Measurements from ENCODE around the gene FAM83C. TPM values are rescaled to one million over a fixed set of nuclear protein-coding genes. Genes with fewer than 3 reads are reported as not detected.

FAM83C gene
- total RNA-seq, 1 donor from 2014 or later, result not detected

- intact Hi-C loops (cut with micrococcal nuclease), result loop anchor here (2.0 to 5.0 kb wide), 2 partner anchors 183 to 318 kb away; partner anchors contain the start of genes GSS, MYH7B and TRPC4AP
- Mint-ChIP-seq H3K4me1 (peaks cover 22% of the 10 kb centered on the region), H3K36me3 (ENCODE audit: low read depth) (peaks cover 48% of the 10 kb centered on the region), H3K9me3 (no peaks in the 10 kb centered on the region), H3K27ac (no peak overlapping the region), H3K27me3 (no peaks in the 10 kb centered on the region), H3K4me3 (peak overlapping the region; percentile 97)
- CTCF ChIA-PET, result no interaction called here
- TF ChIP-seq, protein P1, sequence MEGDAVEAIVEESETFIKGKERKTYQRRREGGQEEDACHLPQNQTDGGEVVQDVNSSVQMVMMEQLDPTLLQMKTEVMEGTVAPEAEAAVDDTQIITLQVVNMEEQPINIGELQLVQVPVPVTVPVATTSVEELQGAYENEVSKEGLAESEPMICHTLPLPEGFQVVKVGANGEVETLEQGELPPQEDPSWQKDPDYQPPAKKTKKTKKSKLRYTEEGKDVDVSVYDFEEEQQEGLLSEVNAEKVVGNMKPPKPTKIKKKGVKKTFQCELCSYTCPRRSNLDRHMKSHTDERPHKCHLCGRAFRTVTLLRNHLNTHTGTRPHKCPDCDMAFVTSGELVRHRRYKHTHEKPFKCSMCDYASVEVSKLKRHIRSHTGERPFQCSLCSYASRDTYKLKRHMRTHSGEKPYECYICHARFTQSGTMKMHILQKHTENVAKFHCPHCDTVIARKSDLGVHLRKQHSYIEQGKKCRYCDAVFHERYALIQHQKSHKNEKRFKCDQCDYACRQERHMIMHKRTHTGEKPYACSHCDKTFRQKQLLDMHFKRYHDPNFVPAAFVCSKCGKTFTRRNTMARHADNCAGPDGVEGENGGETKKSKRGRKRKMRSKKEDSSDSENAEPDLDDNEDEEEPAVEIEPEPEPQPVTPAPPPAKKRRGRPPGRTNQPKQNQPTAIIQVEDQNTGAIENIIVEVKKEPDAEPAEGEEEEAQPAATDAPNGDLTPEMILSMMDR (IDR thresholded peaks at IDR 0.05), result no peak
- POLR2A ChIA-PET, result interaction anchor here (0.6 to 1.5 kb wide), 2 partner anchors 9 to 1521 kb away, joined by 6 to 11 read pairs; partner anchors contain the start of gene EIF6
- DNase-seq, result no peak
- ATAC-seq (ENCODE audit: low read depth), result no peak
These were observed 16.4 kb downstream of the FAM83C start for GRCh38 chr20:35275741-35276251.

GRCh38 chr20:35274172-35275092, 17.8 kb downstream of the FAM83C start:
- intact Hi-C loops (cut with micrococcal nuclease), result loop anchor here (5.0 kb wide), 1 partner anchor 317 kb away; the partner anchor contains the start of genes GSS and MYH7B
- Mint-ChIP-seq H3K27me3 (no peaks in the 10 kb centered on the region), H3K4me3 (no peak overlapping the region), H3K36me3 (ENCODE audit: low read depth) (peaks cover 46% of the 10 kb centered on the region), H3K27ac (no peak overlapping the region), H3K9me3 (no peaks in the 10 kb centered on the region), H3K4me1 (peaks cover 18% of the 10 kb centered on the region)
- ATAC-seq (ENCODE audit: low read depth), result no peak
- ChIA-PET POLR2A (interaction anchor here (0.6 to 0.7 kb wide), 2 partner anchors 137 to 180 kb away, joined by 3 to 4 read pairs; no protein-coding TSS in a partner anchor), CTCF (no interaction called here)
- no peak for DNase-seq
- TF ChIP-seq, protein P1 (IDR thresholded peaks at IDR 0.05), result no peak

DNA sequence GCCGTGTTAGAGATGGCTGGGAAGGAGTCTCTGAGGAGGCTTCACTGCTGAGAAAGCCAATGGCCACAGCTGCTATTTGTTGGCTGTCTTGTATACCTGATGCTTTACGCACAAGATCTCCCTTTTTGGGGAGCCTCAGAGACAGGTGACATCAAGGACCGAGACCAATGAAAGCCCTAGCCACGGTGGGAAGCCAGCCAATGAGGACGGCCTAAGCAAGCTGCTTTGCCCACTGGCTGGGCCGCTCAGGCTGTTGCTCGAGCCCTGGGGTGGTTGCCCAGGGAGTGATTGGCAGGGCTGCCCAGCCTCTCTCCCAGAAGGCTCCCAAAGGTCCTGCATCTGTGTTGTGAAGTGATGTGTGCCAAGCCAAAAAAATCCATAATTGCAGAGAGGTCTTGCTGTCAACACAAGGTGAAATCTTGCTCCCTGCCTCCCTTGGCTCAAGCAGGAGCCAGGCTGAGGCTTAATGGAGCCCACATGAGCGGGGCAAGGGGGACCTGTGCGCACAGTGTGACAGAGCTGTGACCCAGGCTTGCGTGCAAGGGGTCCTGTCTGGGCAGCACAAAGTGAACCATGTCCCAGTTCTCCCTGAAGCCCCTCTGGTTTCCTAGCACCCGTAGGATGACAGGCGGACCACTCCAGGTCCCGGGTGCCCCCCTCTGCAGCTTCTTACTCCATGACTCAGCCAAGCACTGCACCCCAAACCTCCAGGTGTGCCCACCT, 18.6 kb downstream of the FAM83C start:
- H3K27ac Mint-ChIP-seq, result no peak overlapping the region
- H3K36me3 Mint-ChIP-seq (ENCODE audit: low read depth), result peaks cover 42% of the 10 kb centered on the region
- DNase-seq (no peak), ATAC-seq (ENCODE audit: low read depth) (no peak)
- TF ChIP-seq, protein P1 (IDR thresholded peaks at IDR 0.05), result no peak
- H3K9me3 Mint-ChIP-seq, result no peaks in the 10 kb centered on the region
- no peaks in the 10 kb centered on the region for H3K27me3 Mint-ChIP-seq
- no peak overlapping the region for H3K4me3 Mint-ChIP-seq
- ChIA-PET CTCF (interaction anchor here (2.4 kb wide), 1 partner anchor 30 kb away, joined by 6 read pairs; no protein-coding TSS in a partner anchor), POLR2A (interaction anchor here (0.6 to 1.2 kb wide), 2 partner anchors 11 to 1872 kb away, joined by 4 to 6 read pairs; partner anchors contain the start of gene EIF6)
- intact Hi-C loops (cut with micrococcal nuclease), result no loop called here
- peaks cover 18% of the 10 kb centered on the region for H3K4me1 Mint-ChIP-seq

DNA sequence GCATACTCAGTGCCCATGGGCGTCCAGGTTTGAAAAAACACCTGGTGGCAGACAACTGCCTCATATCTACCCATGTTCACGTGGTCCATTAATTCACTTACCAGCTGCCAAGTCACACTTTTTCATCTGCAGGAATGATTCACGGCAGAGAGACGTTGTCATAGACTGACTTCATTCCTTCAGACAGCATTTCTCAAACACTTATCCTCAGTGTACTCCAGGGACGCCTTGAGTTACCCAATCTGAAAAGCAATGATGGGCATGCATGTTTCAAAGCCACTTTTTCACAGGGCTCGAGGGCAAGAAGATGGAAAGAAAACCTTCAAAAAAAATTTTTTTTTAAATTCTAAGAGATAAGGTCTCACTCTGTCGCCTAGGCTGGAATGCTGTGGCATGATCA, 20.3 kb downstream of the FAM83C start:
- CTCF ChIA-PET, result interaction anchor here (2.4 kb wide), 1 partner anchor 32 kb away, joined by 6 read pairs; no protein-coding TSS in a partner anchor
- intact Hi-C loops (cut with micrococcal nuclease), result no loop called here

More for the DNA sequence above, 20.3 kb downstream of the FAM83C start:
- Mint-ChIP-seq H3K4me1 (peaks cover 12% of the 10 kb centered on the region), H3K9me3 (no peaks in the 10 kb centered on the region), H3K27ac (no peak overlapping the region), H3K36me3 (ENCODE audit: low read depth) (peaks cover 44% of the 10 kb centered on the region), H3K27me3 (no peaks in the 10 kb centered on the region), H3K4me3 (no peak overlapping the region)
- POLR2A ChIA-PET, result no interaction called here
- TF ChIP-seq, protein P1 (IDR thresholded peaks at IDR 0.05), result no peak
- no peak for ATAC-seq (ENCODE audit: low read depth)
- no peak for DNase-seq

All from activated B cell treated with CpG ODN at 0.5 μM for 24 hours (primary cell).